ENCODE data around the gene EEF1AKMT2. TPM values are rescaled to one million over a fixed set of nuclear protein-coding genes. Genes with fewer than 3 reads are reported as not detected.

The EEF1AKMT2 gene
- polyA plus RNA-seq, 2 of the 4 experiments (the other 2 are of a cell fraction): 23.5 to 28.1 TPM

- H3K27ac ChIP-seq: no peak overlapping the region
- FAIRE-seq (no peak), DNase-seq (ENCODE audit: low read depth in 1 of 2, low spot score in 1 of 2) (no peak), ATAC-seq (no peak)
- CTCF ChIA-PET: interaction anchor here (0.7 to 6.8 kb wide), 22 partner anchors 9 to 746 kb away, joined by 3 to 96 read pairs (median 4); no protein-coding TSS in a partner anchor
- TF ChIP-seq MYC (IDR thresholded peaks at IDR 0.05; ENCODE audit: borderline replicate concordance, low read length) (no peak), MAFK (IDR thresholded peaks at IDR 0.05; ENCODE audit: partially characterized antibody) (peak; percentile 23)
- POLR2A ChIA-PET: interaction anchor here (1.0 to 1.1 kb wide), 2 partner anchors 210 to 323 kb away, joined by 3 to 5 read pairs; no protein-coding TSS in a partner anchor
- WGBS (ENCODE audit: missing lambda C conversion rate): 72% methylated on average over 18 of the region's 18 CpGs
- H3K4me1 ChIP-seq: peaks cover 46% of the 10 kb centered on the region
- no peaks in the 10 kb centered on the region for H3K9me3 ChIP-seq
- no peak overlapping the region for H3K4me3 ChIP-seq
- 0 out of 3 replicates have a peak overlapping the region, but pooled peaks have one; percentile 13 for H3K4me2 ChIP-seq
Observed at GRCh38 chr10:124740369-124741280, 51.1 kb downstream of the EEF1AKMT2 start.

DNA sequence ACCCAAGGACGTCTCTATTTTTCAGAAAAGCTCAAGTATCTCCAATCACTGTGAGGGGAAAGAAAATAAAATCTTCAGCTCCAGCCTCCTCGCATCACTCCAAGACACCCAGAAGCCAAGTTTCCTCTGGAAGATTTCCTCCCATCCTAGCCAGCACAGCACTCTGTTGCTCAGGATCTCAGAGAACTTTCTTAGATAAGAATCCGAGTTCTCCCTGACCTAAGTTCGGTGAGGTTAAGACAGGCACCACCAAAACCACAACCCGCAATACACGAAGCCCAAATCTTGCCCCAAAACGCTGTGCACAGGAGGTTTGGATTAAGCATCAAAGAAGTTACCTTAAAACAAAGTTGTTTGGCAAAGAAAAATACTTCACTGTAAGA, 51.7 kb downstream of the EEF1AKMT2 start:
- WGBS (ENCODE audit: missing lambda C conversion rate): 87% methylated on average over 7 of the region's 7 CpGs
- H3K27ac ChIP-seq: no peak overlapping the region
- POLR2A ChIA-PET: no interaction called here

GRCh38 chr10:124739119-124739921, 52.4 kb downstream of the EEF1AKMT2 start:
- POLR2A ChIA-PET: no interaction called here
- Histone ChIP-seq H3K27ac (no peak overlapping the region), H3K4me3 (no peak overlapping the region), H3K9me3 (no peaks in the 10 kb centered on the region), H3K4me1 (peaks cover 37% of the 10 kb centered on the region), H3K4me2 (no peak overlapping the region)
- DNase-seq (ENCODE audit: low read depth in 1 of 2, low spot score in 1 of 2) (no peak), FAIRE-seq (no peak), ATAC-seq (no peak)
- CTCF ChIA-PET: interaction anchor here (0.6 to 6.8 kb wide), 7 partner anchors 17 to 211 kb away, joined by 3 to 96 read pairs (median 4); no protein-coding TSS in a partner anchor
- WGBS (ENCODE audit: missing lambda C conversion rate): 81% methylated on average over 13 of the region's 13 CpGs
- TF ChIP-seq, protein P1, sequence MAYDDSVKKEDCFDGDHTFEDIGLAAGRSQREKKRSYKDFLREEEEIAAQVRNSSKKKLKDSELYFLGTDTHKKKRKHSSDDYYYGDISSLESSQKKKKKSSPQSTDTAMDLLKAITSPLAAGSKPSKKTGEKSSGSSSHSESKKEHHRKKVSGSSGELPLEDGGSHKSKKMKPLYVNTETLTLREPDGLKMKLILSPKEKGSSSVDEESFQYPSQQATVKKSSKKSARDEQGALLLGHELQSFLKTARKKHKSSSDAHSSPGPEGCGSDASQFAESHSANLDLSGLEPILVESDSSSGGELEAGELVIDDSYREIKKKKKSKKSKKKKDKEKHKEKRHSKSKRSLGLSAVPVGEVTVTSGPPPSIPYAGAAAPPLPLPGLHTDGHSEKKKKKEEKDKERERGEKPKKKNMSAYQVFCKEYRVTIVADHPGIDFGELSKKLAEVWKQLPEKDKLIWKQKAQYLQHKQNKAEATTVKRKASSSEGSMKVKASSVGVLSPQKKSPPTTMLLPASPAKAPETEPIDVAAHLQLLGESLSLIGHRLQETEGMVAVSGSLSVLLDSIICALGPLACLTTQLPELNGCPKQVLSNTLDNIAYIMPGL (CRISPR knock-in tag; IDR thresholded peaks at IDR 0.05; ENCODE audit: borderline replicate concordance): no peak
- no peak for TF ChIP-seq FOXS1 (CRISPR knock-in tag; IDR thresholded peaks at IDR 0.05)

More for the DNA sequence above, 51.7 kb downstream of the EEF1AKMT2 start:
- no peak for TF ChIP-seq HOXB13 (CRISPR knock-in tag; IDR thresholded peaks at IDR 0.05; ENCODE audit: low read depth)
- no peak for TF ChIP-seq FOSL2 (IDR thresholded peaks at IDR 0.05)
- TF ChIP-seq FOSL2 (CRISPR knock-in tag; IDR thresholded peaks at IDR 0.05): no peak
- TF ChIP-seq KDM1A (IDR thresholded peaks at IDR 0.05; ENCODE audit: low read depth): no peak
- TF ChIP-seq BCL3 (IDR thresholded peaks at IDR 0.05): no peak
- no peak for TF ChIP-seq ATOH8 (CRISPR knock-in tag; IDR thresholded peaks at IDR 0.05; ENCODE audit: low read depth)
- no peak for TF ChIP-seq CHD4 (IDR thresholded peaks at IDR 0.05; ENCODE audit: borderline replicate concordance)
- TF ChIP-seq HEYL (CRISPR knock-in tag; IDR thresholded peaks at IDR 0.05): no peak
- no peak for TF ChIP-seq POLR2A (IDR thresholded peaks at IDR 0.05; ENCODE audit: low read length)
- TF ChIP-seq EP300 (IDR thresholded peaks at IDR 0.05): no peak
- no peak for TF ChIP-seq EHF (CRISPR knock-in tag; IDR thresholded peaks at IDR 0.05)
- TF ChIP-seq ZC3H11A (IDR thresholded peaks at IDR 0.05): no peak
- no peak for TF ChIP-seq NPAS2 (CRISPR knock-in tag; IDR thresholded peaks at IDR 0.05; ENCODE audit: borderline replicate concordance)
- no peak for TF ChIP-seq NFE2L2 (conservative IDR thresholded peaks at IDR 0.05; ENCODE audit: low read length)
- TF ChIP-seq, protein P1 (CRISPR knock-in tag; IDR thresholded peaks at IDR 0.05; ENCODE audit: borderline replicate concordance): no peak
- no peak for TF ChIP-seq JUN (IDR thresholded peaks at IDR 0.05)
- TF ChIP-seq RNF2 (IDR thresholded peaks at IDR 0.05; ENCODE audit: borderline replicate concordance, low read depth): no peak
- ATAC-seq: no peak
- Histone ChIP-seq H3K9me3 (no peaks in the 10 kb centered on the region), H3K4me1 (peaks cover 40% of the 10 kb centered on the region), H3K4me2 (no peak overlapping the region), H3K4me3 (no peak overlapping the region)
- DNase-seq (ENCODE audit: low read depth in 1 of 2, low spot score in 1 of 2): no peak
- CTCF ChIA-PET: interaction anchor here (0.6 to 6.8 kb wide), 6 partner anchors 18 to 212 kb away, joined by 3 to 96 read pairs (median 8); no protein-coding TSS in a partner anchor
- FAIRE-seq: no peak
